Fibroblast of lung (primary cell): ENCODE results near the gene GAK. TPM values are rescaled to one million over a fixed set of nuclear protein-coding genes. Genes with fewer than 3 reads are reported as not detected.

Experiments
- DNase-seq, 2 donors: peaks; one replicate each; pipeline versions ENCODE4 v3.0.0 to v3.0.0-alpha.2; 2010; ENCODE audit warnings: low read depth in 2 of 2
- H2AFZ ChIP-seq: 2 replicates; pipeline ENCODE4 v1.5.1; 2012; ENCODE audit warnings: low read length, control low read depth, inconsistent platforms
- H3K27ac ChIP-seq: 2 replicates; pipeline ENCODE4 v1.5.1; 2011; ENCODE audit warnings: low read length, control low read depth; ENCODE audit not compliant: insufficient read depth
- H3K27me3 ChIP-seq: 2 replicates; pipeline ENCODE4 v1.5.1; 2011; ENCODE audit warnings: mild to moderate bottlenecking, low read length; ENCODE audit not compliant: control insufficient read depth, insufficient read depth
- H3K36me3 ChIP-seq: 2 replicates; pipeline ENCODE4 v1.5.1; 2011; ENCODE audit warnings: low read length; ENCODE audit not compliant: control insufficient read depth, insufficient read depth
- H3K4me1 ChIP-seq: 2 replicates; pipeline ENCODE4 v1.5.1; 2011; ENCODE audit warnings: low read length; ENCODE audit not compliant: control insufficient read depth, insufficient read depth; ENCODE audit errors: extremely low read depth
- H3K4me2 ChIP-seq: 2 replicates; pipeline ENCODE4 v1.5.1; 2011; ENCODE audit warnings: low read length, control low read depth; ENCODE audit not compliant: insufficient read depth; ENCODE audit errors: extremely low read depth
- H3K4me3 ChIP-seq, 4 experiments: fragments of 200-600 bp in 1 of 4; sonication (generic) in 1 of 4; replicated peaks in 1 of 4; 2 replicates each; pipeline ENCODE4 v1.5.1; 2011 to 2016; ENCODE audit warnings: low read length in 4 of 4, low read depth in 3 of 4, mild to moderate bottlenecking in 3 of 4, control low read depth in 2 of 4, inconsistent platforms in 1 of 4, mixed read lengths in 1 of 4; ENCODE audit not compliant: insufficient read depth in 1 of 4; ENCODE audit errors: control extremely low read depth in 1 of 4
- H3K79me2 ChIP-seq: 2 replicates; pipeline ENCODE4 v1.5.1; 2012; ENCODE audit warnings: mild to moderate bottlenecking, low read length, inconsistent platforms; ENCODE audit not compliant: control insufficient read depth, insufficient read depth
- H3K9ac ChIP-seq: 2 replicates; pipeline ENCODE4 v1.5.1; 2011; ENCODE audit warnings: mild to moderate bottlenecking, low read length, control low read depth; ENCODE audit not compliant: insufficient read depth
- H3K9me3 ChIP-seq: 2 replicates; pipeline ENCODE4 v1.5.1; 2012; ENCODE audit warnings: low read depth, low read length; ENCODE audit not compliant: control insufficient read depth, insufficient read depth
- H4K20me1 ChIP-seq: 2 replicates; pipeline ENCODE4 v1.5.1; 2011; ENCODE audit warnings: low read length; ENCODE audit not compliant: control insufficient read depth, insufficient read depth; ENCODE audit errors: extremely low read depth
- EZH2 ChIP-seq: IDR thresholded peaks from 2 replicates; pipeline ENCODE4 v1.5.1; 2012; ENCODE audit warnings: low read length, control low read depth, mild to moderate bottlenecking; ENCODE audit errors: missing control alignments
- polyA plus RNA-seq, 2 donors: library from polyadenylated mRNA; depleted of rRNA in 1 of 2; stranded (reverse) in 1 of 2; unstranded in 1 of 2; fragments of >200 nt; gene quantifications; 2 replicates each; pipeline ENCODE4 v1.2.1, GENCODE V29; 2011 to 2012; ENCODE audit warnings: missing spikeins in 1 of 2
- total RNA-seq: library from RNA; depleted of rRNA; stranded (reverse); fragments of >200 nt; gene quantifications from 2 replicates; pipeline ENCODE4 v1.2.1, GENCODE V29; 2014
- TF ChIP-seq, protein P1 (sequence below), 2 donors: IDR thresholded peaks in 1 of 2; conservative IDR thresholded peaks in 1 of 2; 1 replicate in 1 of 2; 2 replicates in 1 of 2; pipeline ENCODE4 v1.5.1; 2011 to 2012; ENCODE audit warnings: low read length in 2 of 2, control low read depth in 1 of 2, inconsistent platforms in 1 of 2, low read depth in 1 of 2, mild to moderate bottlenecking in 1 of 2

Gene GAK
- total and polyA plus RNA-seq, 2 donors (not counting 1 experiment from before 2014, with no cell fraction given): 10.1 to 48.2 TPM

DNA sequence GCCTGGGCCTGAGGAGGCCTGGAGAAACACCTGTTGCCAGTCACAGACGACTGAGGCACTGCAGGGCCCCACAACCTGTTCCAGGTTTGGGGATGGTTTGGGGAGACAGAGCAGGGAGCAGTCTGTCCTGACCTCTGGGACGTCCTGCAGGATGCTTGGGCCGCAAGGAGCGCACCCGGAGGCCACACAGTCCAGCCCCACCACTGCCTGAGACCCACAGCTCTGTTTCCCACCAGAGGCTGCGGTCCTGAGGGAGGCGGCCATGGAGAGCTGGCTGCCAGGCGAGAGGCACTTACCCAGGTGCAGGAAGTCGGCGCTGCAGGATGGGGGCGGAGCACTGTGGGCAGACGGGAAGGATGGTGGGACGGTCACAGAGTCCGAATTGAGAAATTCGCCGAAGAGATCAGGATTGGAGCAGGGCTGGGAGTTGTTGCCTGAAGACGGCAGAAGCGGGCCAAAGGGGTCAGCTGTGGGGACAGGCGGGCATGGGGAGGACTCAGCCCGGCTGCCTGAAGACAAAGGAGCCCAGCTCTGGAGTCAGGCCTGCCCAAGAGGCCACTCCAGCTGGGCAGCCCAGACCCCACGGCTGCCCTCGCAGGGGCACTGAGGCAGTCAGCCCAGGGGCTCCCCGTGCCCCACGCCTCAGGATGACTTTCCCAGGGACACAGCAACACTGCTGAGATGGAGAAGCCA, 65.9 kb downstream of the GAK start:
- H4K20me1 ChIP-seq: no peaks in the 10 kb centered on the region
- no peak overlapping the region for H3K4me3 ChIP-seq

DNA sequence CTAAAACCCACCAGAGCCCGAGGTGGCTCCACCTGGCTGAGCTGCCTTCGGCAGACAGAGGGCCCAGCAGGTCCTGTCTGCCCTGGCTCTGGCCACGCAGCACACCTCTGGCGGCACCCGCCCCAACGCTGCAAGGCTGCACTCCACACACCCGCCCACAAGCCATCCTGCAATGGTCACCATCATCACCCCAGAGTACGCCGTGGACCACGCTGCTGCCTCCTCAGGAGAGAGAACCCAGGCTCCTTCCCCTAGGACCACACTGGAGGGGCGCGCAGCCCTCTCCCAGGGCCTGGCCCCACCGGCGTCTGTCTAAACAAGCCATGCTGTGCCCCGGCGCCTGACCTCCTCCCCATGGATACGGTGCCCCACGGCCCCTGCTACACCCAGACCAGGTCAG, 66.5 kb downstream of the GAK start:
- no peak for DNase-seq
- Histone ChIP-seq H3K9ac (no peak overlapping the region), H2AFZ (no peak overlapping the region), H3K27ac (no peak overlapping the region), H3K36me3 (peaks cover 40% of the 10 kb centered on the region), H3K4me2 (no peak overlapping the region), H3K4me3 (no peak overlapping the region), H4K20me1 (no peaks in the 10 kb centered on the region), H3K79me2 (no peaks in the 10 kb centered on the region), H3K27me3 (no peaks in the 10 kb centered on the region), H3K4me1 (no peaks in the 10 kb centered on the region), H3K9me3 (no peaks in the 10 kb centered on the region)
- TF ChIP-seq, protein P1, sequence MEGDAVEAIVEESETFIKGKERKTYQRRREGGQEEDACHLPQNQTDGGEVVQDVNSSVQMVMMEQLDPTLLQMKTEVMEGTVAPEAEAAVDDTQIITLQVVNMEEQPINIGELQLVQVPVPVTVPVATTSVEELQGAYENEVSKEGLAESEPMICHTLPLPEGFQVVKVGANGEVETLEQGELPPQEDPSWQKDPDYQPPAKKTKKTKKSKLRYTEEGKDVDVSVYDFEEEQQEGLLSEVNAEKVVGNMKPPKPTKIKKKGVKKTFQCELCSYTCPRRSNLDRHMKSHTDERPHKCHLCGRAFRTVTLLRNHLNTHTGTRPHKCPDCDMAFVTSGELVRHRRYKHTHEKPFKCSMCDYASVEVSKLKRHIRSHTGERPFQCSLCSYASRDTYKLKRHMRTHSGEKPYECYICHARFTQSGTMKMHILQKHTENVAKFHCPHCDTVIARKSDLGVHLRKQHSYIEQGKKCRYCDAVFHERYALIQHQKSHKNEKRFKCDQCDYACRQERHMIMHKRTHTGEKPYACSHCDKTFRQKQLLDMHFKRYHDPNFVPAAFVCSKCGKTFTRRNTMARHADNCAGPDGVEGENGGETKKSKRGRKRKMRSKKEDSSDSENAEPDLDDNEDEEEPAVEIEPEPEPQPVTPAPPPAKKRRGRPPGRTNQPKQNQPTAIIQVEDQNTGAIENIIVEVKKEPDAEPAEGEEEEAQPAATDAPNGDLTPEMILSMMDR (conservative IDR thresholded peaks at IDR 0.05 in 1 of 2, IDR thresholded peaks at IDR 0.05 in 1 of 2; ENCODE audit: low read depth in 1 of 2, low read length in 2 of 2): no peak
- no peak for TF ChIP-seq EZH2

More for the DNA sequence above, 65.9 kb downstream of the GAK start:
- no peak for DNase-seq
- Histone ChIP-seq H3K79me2 (no peaks in the 10 kb centered on the region), H3K9me3 (no peaks in the 10 kb centered on the region), H3K4me1 (no peaks in the 10 kb centered on the region), H3K9ac (no peak overlapping the region), H3K4me2 (no peak overlapping the region), H3K36me3 (peaks cover 41% of the 10 kb centered on the region), H3K27ac (no peak overlapping the region), H3K27me3 (no peaks in the 10 kb centered on the region), H2AFZ (no peak overlapping the region)
- TF ChIP-seq EZH2: no peak
- TF ChIP-seq, protein P1 (conservative IDR thresholded peaks at IDR 0.05 in 1 of 2, IDR thresholded peaks at IDR 0.05 in 1 of 2; ENCODE audit: low read depth in 1 of 2, low read length in 2 of 2): no peak

DNA sequence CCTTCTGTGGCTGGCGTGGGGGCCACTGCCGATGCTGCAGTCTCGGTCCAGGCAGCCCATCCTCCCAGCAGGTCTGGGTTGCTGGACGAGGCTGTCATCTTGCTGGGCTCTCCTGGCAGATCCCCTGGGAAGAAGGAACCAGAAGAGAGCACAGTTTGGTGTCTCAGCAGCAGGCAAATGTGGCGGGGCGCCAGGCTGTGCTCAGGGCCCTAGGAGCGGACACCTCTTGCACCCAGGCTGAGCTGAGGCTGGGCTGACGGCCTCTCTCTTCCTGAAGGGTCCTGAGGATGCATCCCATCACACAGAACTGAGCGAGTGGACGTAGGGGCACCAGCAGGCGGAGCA, 67.0 kb downstream of the GAK start:
- no peak for DNase-seq
- no peak overlapping the region for H3K9ac ChIP-seq
- H4K20me1 ChIP-seq: no peaks in the 10 kb centered on the region
- H3K4me1 ChIP-seq: no peaks in the 10 kb centered on the region
- no peaks in the 10 kb centered on the region for H3K27me3 ChIP-seq
- no peak overlapping the region for H3K4me3 ChIP-seq
- H3K4me2 ChIP-seq: no peak overlapping the region
- H2AFZ ChIP-seq: no peak overlapping the region
- TF ChIP-seq, protein P1 (conservative IDR thresholded peaks at IDR 0.05 in 1 of 2, IDR thresholded peaks at IDR 0.05 in 1 of 2; ENCODE audit: low read depth in 1 of 2, low read length in 2 of 2): no peak
- TF ChIP-seq EZH2: no peak
- H3K36me3 ChIP-seq: peaks cover 39% of the 10 kb centered on the region
- no peaks in the 10 kb centered on the region for H3K79me2 ChIP-seq
- no peaks in the 10 kb centered on the region for H3K9me3 ChIP-seq
- no peak overlapping the region for H3K27ac ChIP-seq
